Heart left ventricle (tissue), 16 donors: ENCODE data around the gene CBFA2T3. TPM values are rescaled to one million over a fixed set of nuclear protein-coding genes. Genes with fewer than 3 reads are reported as not detected.

Experiments used
- ATAC-seq, 4 donors: fragments of 200-7000 bp; cut with Tn5 transposase; one replicate each; pipeline ENCODE4 v1.9.1; 2020 to 2022; ENCODE audit warnings: moderate library complexity in 4 of 4, mild to moderate bottlenecking in 3 of 4, moderate number of reproducible peaks in 1 of 4
- DNase-seq, 5 donors: peaks; one replicate each; pipeline ENCODE4 v3.0.0-alpha.2; 2020
- H3K27ac ChIP-seq, 12 donors: fragments of 200-600 bp; sonication (generic) in 4 of 12; one replicate each; pipeline versions ENCODE4 v1.5.0 to v1.8.0; 2016 to 2022; ENCODE audit warnings: mild to moderate bottlenecking in 2 of 12
- H3K27me3 ChIP-seq, 9 donors: fragments of 200-600 bp; sonication (generic) in 2 of 9; one replicate each; pipeline versions ENCODE4 v1.5.1 to v1.8.0; 2016 to 2022; ENCODE audit warnings: mild to moderate bottlenecking in 3 of 9
- H3K36me3 ChIP-seq, 9 donors: fragments of 200-600 bp; sonication (generic) in 2 of 9; one replicate each; pipeline versions ENCODE4 v1.5.0 to v1.8.0; 2018 to 2022; ENCODE audit warnings: mild to moderate bottlenecking in 2 of 9
- H3K4me1 ChIP-seq, 12 donors: fragments of 200-600 bp; sonication (generic) in 4 of 12; one replicate each; pipeline versions ENCODE4 v1.5.0 to v1.8.0; 2016 to 2022; ENCODE audit warnings: mild to moderate bottlenecking in 3 of 12
- H3K4me3 ChIP-seq, 12 donors: fragments of 200-600 bp; sonication (generic) in 4 of 12; one replicate each; pipeline versions ENCODE4 v1.5.0 to v1.8.0; 2017 to 2022; ENCODE audit warnings: mild to moderate bottlenecking in 9 of 12, moderate library complexity in 4 of 12
- H3K9me3 ChIP-seq, 12 donors: fragments of 200-600 bp; sonication (generic) in 4 of 12; one replicate each; pipeline versions ENCODE4 v1.5.0 to v1.8.0; 2016 to 2022; ENCODE audit warnings: mild to moderate bottlenecking in 1 of 12
- CTCF ChIP-seq, 12 donors: fragments of 200-600 bp; sonication (generic) in 4 of 12; IDR thresholded peaks; one replicate each; pipeline versions ENCODE4 v1.5.0 to v1.8.0; 2018 to 2022; ENCODE audit warnings: antibody characterized with exemption in 12 of 12, mild to moderate bottlenecking in 5 of 12
- POLR2A ChIP-seq, 2 donors: fragments of 450-650 bp; IDR thresholded peaks; one replicate each; pipeline ENCODE4 v1.6.1; 2017; ENCODE audit warnings: antibody characterized with exemption in 2 of 2, mild to moderate bottlenecking in 2 of 2, moderate library complexity in 2 of 2
- WGBS, 4 donors: extraction: QIAGEN DNeasy Blood & Tissue Kit in 2 of 4; methylation state at CpG; one replicate each; pipeline versions ENCODE4 v1.1.5 to v1.1.7; 2013 to 2018; 5-methylcytosine and 5-hydroxymethylcytosine counted together
- intact Hi-C, 10 donors: fragments of 100-400 bp; cut with DNase I; formaldehyde crosslinking; loops; one replicate each; pipeline versions ENCODE4 v1.11.1 to v1.14.2; 2022
- polyA plus RNA-seq, 2 donors: library from polyadenylated mRNA; stranded (reverse); fragments of 200-250 nt; gene quantifications; one replicate each; pipeline ENCODE4 v1.2.3, GENCODE V29; 2013
- total RNA-seq, 9 donors: library from RNA; depleted of rRNA in 2 of 9; stranded (reverse); fragments of >200 nt in 2 of 9; fragmentation: NEBNext Ultra II Directional in 3 of 9; extraction: Animal tissue kit (Norgen Biotek cat#: 25700) in 3 of 9; gene quantifications; one replicate each; pipeline versions ENCODE4 v1.1.0 to v1.2.4, GENCODE V29; 2016 to 2023
- donor health status: ischemic (EF 13 %, LVEDD 7.1; RV severe dilation, severe dysfunction).
- donor health status: healthy with polysubstance abuse.
- donor health status: DM: no; HTN: yes; CAD: no.
- donor health status: DM: no; HTN: no; CAD: no.
- donor health status: ischemic (EF 25% LVEDD 6.9; RV normal size, moderate dysfunction).
- donor health status: ischemic (EF 25% LVEDD 5.7; RV mildly dilated, moderate dysfunction).
- donor health status: healthy.
- donor health status: DM: yes; HTN: yes; CAD: no.
- donor health status: ischemic (EF 35%, LVEDD 5.7; RV mildly dilated, moderate dysfunction).
- donor health status: nonischemic (EF 11% LVEDD 7.7; RV severe dilation, severe dysfunction).
- donor health status: DM: yes; HTN: yes; CAD: no.
- donor health status: PGD.
- donor health status: ischemic (EF 29% LVEDD 5.4; RV normal size, mild dysfunction).
- donor health status: nonischemic (EF 23%, LVEDD 6.1; RV moderate dilation, normal function).

CBFA2T3 gene
- total and polyA plus RNA-seq, 11 donors = 5.0 to 12.0 (median 5.8) TPM

DNA sequence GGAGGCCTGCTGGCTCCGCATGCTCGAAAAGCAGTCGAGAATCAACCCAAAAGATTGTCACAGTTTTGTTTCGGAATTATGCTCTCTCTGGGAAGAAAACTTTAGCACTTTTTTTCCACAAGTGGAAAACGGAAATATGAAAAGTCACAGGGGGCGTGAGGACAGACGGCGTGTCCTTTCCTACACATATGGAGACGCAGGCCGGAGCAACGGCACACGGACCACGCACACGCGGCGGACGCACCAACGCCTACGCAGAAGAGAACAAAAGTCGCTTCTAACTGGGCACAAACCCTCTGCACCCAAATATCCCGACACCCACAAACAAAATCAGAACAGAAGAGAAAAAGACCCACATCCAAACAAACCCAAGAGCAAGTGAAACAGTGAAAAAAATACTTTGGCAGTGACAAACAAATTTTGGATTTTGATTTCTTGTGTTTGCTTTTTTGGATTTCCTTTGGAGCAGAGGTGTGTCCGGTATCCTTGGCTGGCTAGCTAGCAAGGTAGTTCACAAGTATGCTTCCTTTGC lies 101.2 kb downstream of the CBFA2T3 start:
- DNase-seq (no peak), ATAC-seq (no peak)
- H3K36me3 ChIP-seq = peaks cover 0 to 31% (median 24%) of the 10 kb centered on the region in 9 donors
- no peak overlapping the region for H3K27ac ChIP-seq
- intact Hi-C loops = no loop called here
- TF ChIP-seq POLR2A (IDR thresholded peaks at IDR 0.05) (no peak), CTCF (IDR thresholded peaks at IDR 0.05) (no peak)
- H3K4me3 ChIP-seq = no peak overlapping the region
- WGBS, 4 donors = 92 to 94% (median 93%) methylated on average over 22 of the region's 22 CpGs
- peaks cover 0 to 12% (median 3%) of the 10 kb centered on the region in 12 donors for H3K4me1 ChIP-seq
- H3K27me3 ChIP-seq = peaks cover 0 to 10% (median 0%) of the 10 kb centered on the region in 9 donors
- no peaks in the 10 kb centered on the region for H3K9me3 ChIP-seq

GRCh38 chr16:88874938-88875599 lies 101.9 kb downstream of the CBFA2T3 start:
- TF ChIP-seq POLR2A (IDR thresholded peaks at IDR 0.05) (no peak), CTCF (IDR thresholded peaks at IDR 0.05) (no peak)
- DNase-seq (no peak), ATAC-seq (no peak)
- 89 to 93% (median 91%) methylated on average over 31 to 34 of the region's 34 CpGs for WGBS, 4 donors
- H3K4me3 ChIP-seq = no peak overlapping the region
- peaks cover 0 to 19% (median 5%) of the 10 kb centered on the region in 12 donors for H3K4me1 ChIP-seq
- H3K27ac ChIP-seq = no peak overlapping the region
- intact Hi-C loops = no loop called here
- H3K9me3 ChIP-seq = no peaks in the 10 kb centered on the region
- H3K36me3 ChIP-seq = peaks cover 0 to 27% (median 19%) of the 10 kb centered on the region in 9 donors
- peaks cover 0 to 13% (median 0%) of the 10 kb centered on the region in 9 donors for H3K27me3 ChIP-seq

- H3K27me3 ChIP-seq = peaks cover 0 to 13% (median 0%) of the 10 kb centered on the region in 9 donors
- intact Hi-C loops = no loop called here
Measured at GRCh38 chr16:88872650-88873331, 104.2 kb downstream of the CBFA2T3 start.

More at GRCh38 chr16:88872650-88873331, 104.2 kb downstream of the CBFA2T3 start:
- H3K4me1 ChIP-seq = peaks cover 0 to 21% (median 5%) of the 10 kb centered on the region in 12 donors
- no peak overlapping the region for H3K4me3 ChIP-seq
- 63 to 72% (median 69%) methylated on average over 18 to 25 of the region's 25 CpGs for WGBS, 4 donors
- TF ChIP-seq POLR2A (IDR thresholded peaks at IDR 0.05) = no peak
- TF ChIP-seq CTCF (IDR thresholded peaks at IDR 0.05) = no peak
- no peak for ATAC-seq
- no peaks in the 10 kb centered on the region for H3K9me3 ChIP-seq
- peaks cover 0 to 12% (median 4%) of the 10 kb centered on the region in 9 donors for H3K36me3 ChIP-seq
- no peak for DNase-seq
- H3K27ac ChIP-seq = no peak overlapping the region
